NCI-H2107 treated with DMSO at 0.1 percent for 48 hours (cell line): ENCODE results near the gene SEC14L2.
"Not testable (repeated sequence)": the region's sequence is repeated elsewhere in the genome, so short reads cannot be mapped to it uniquely, and the experiment has no call there.

Source experiments
- DNase-seq: peaks from one replicate; lab custom pipeline; 2025; ENCODE audit not compliant: unreplicated experiment; lab: John Stamatoyannopoulos, UW

SEC14L2 gene

GRCh38 chr22:30375312-30375849 lies 21.4 kb upstream of the SEC14L2 start:
- DNase-seq: no peak

- DNase-seq: no peak
Measured at GRCh38 chr22:30380011-30380410, 16.8 kb upstream of the SEC14L2 start.

GRCh38 chr22:30381264-30381663 lies 15.6 kb upstream of the SEC14L2 start:
- DNase-seq: no peak

DNA sequence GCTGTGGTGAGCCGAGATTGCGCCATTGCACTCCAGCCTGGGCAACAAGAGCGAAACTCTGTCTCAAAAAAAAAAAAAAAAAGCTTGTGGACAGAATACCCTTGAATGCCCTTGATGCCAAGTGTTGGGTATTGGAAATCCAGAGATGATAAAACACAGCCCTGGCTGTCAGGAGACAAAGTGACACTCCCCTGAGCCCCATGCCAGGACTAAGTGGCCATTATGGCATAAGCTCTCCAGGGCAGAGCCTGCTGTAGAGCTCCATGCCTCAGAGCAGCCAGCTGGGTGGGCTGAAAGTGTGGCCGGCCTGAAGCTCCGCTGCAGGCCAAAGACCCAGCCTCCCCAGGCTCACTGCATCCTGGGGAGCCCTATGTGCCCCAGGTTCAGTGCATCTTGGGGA lies 14.5 kb upstream of the SEC14L2 start:
- no peak for DNase-seq

DNA sequence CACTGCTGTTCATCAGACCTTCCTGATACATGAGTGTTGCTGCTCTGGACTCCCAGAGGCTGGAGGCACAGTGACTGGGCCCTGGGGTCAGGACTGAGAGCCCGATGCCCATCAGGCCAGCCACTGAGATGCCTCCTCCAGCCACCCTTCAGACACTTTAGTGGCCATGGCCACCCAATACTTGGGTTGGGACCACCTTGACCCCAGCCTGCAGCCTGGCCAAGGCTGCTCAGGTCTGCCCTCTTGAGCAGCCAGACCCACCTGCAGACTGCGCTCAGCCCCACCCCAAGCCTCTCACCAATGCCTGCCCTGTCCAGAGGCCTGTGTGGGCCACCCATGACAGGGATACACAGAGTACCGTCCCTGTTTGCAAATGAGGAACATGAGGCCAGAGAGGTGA lies 13.8 kb upstream of the SEC14L2 start:
- DNase-seq: no peak

- no peak for DNase-seq
Measured at GRCh38 chr22:30385942-30386341, 10.9 kb upstream of the SEC14L2 start.

DNA sequence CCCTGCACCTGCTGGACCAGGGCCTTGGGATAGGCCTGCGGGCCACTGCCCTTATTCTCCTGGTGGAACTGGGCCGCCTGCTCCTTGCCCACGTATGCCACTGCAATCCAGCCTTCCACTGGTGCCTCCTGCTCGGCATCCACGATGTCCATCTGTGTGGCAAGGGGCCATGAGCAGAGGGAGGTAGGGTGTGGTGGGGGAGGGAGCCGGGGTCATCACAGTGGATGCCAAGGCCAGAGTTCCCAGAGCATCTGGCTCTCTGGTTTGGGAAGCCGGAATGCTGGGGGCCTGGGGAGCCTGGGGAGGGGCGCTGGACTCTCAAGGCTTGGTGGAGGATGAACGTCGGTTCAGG lies 10.2 kb upstream of the SEC14L2 start:
- no peak for DNase-seq

DNA sequence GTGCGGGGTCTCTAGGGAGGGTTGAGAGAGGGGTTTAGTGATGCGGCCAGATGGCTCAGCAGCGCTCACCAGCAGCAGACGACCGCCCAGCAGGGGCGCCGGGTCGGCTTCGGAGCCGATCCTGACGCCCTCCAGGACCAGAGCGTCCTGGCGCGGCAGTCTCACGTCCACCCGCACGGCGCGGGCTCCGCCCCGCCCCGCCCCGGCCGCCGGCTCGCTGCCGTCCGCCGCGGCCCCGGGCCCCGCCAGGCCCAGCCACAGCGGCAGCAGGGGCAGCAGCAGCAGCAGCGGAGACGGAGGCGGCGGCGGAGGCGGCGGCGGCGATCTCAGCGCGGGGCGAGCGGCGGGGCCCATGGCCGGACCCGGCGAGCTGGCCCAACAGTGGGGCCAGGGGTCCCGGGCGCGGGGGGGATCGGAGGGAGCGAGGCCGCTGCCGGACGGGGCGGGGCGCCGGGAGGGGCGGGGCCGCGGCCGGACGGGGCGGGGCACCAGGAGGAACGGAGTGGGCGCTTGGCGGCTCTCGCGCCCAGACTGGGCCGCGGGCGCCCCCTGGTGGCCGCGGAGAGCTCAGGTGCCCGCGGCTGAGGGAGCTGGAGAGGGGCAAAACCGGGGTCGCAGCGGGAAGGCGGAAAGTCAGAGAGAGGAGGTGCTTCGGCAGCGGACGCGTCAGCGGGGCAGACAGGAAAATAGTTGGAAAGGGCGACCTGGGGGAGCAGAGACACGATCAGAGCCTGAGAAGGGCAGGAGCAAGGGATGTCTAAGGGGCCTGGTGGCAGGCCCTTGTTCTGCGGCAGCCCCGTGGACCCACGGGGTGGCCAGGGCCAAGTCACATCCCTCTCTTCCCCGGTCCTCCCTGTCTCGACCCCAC lies 9.6 kb upstream of the SEC14L2 start, which contains the start of gene RNF215:
Gene RNF215 (minus strand): TSS at position 452 of the 868 bp plus-strand sequence. CDS start 98 bp downstream, at position 354.
- peak; percentile 22 for DNase-seq

DNA sequence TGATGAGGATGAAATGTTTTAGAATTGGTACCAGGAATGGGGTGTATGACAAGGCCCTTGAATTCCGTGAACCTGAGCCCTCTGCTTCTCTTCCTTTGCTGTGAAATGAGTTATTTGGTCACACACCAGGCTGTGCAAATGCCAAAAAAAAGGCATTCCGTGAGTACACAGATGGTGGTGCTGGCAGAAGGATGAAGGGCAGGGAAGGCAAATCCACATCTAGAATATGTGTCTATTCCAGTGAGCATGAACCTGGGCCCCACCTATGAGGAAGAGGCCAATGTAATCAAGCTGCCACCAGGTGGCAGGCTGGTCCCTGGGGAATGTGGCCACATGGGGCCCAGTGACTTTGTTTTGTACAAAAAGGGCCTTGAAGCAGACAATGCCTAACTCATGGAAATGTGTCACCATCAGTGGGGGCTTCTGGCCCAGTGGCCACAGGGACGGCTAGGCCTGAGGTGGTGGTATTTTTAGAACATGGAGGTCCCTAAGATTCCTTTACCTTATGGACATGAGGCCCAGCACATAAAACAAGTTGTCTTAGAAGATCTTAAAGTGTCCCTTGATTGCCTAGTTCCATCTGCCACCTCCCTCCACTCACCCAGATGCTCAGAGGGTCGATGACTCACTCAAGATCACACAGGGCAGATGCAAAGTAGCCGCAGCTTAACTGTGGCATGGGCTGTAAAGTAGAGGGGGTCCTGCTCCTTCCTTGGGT lies 5.7 kb upstream of the SEC14L2 start:
- peak; percentile 6 for DNase-seq

DNA sequence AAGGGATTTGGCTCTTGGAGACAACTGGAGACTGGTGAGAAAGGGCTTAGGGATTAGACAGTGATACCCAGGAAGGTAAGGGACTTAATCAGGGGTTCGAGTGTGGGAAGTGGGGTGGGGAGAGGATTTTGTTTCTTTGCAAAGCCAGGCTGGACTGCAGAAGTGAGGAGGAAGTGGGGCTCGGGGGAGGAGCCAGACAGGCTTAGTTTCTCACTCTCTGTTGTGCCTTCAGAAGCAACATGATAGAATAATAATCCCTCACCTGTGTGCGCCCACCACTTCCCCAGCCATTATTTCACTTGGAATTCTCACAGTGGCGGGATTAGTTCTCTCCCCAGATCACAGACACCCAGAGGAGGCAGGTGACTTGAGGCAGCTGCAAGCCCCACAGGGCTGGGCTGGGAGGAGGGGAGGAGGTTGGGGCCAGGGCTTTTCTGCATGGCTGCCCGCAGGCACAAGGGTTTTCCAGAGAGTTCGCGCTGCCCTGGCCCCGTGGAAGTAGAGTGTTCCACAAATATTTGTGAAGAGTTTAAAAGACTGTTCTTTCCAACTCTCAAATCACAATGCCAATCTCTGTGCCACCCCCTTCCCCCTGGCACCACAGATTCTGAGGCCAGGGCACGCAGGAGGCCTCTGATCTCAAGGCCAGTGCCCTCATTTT lies 4.0 kb upstream of the SEC14L2 start:
- no peak for DNase-seq

DNA sequence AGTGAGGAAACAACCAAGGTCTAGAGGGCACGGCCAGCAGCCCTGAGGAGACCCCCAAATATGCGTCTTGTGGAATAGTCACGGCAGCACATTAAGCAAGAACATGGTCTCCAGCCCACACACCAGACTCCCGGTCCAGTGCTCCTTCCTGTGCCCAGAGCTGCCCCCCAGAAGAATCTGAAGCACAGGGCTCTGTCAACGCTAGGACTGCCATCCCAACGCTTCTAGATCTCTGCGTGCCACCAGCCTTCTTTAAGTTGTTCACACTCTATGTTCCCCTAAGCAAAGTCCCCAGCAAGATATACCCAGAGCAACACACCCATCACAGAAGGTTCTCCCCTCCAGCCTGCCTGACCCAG lies 3.5 kb upstream of the SEC14L2 start:
- no peak for DNase-seq

GRCh38 chr22:30393885-30394284 lies 2.9 kb upstream of the SEC14L2 start:
- DNase-seq: no peak

- no peak for DNase-seq
Measured at GRCh38 chr22:30397656-30398635, 1.1 kb downstream of the SEC14L2 start.

- no peak for DNase-seq
Measured at GRCh38 chr22:30398685-30399680, 2.2 kb downstream of the SEC14L2 start.

GRCh38 chr22:30399718-30400117 lies 2.9 kb downstream of the SEC14L2 start:
- no peak for DNase-seq

DNA sequence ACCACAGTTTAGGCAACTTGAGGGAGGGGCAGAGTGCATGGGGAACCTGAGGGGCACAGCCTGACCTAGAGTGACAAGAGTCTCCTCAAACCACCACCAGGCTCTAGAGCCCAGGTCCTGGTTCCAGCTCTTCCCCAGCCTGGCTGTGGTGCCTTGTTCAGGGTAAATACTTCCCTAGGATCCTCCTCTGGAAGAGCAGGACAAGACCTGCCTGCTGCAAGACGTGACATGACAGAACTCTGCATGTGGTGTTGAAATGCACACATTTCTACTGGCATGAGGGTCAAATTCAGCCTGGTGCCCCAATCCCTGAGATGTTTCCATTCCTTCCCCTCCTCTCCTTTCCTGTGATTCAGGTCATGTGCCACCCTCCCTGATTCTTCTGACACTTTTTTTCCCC lies 3.3 kb downstream of the SEC14L2 start:
- no peak for DNase-seq

GRCh38 chr22:30401024-30401423 lies 4.2 kb downstream of the SEC14L2 start:
- not testable (repeated sequence) for DNase-seq

- no peak for DNase-seq
Measured at GRCh38 chr22:30402028-30402765, 5.4 kb downstream of the SEC14L2 start.

DNA sequence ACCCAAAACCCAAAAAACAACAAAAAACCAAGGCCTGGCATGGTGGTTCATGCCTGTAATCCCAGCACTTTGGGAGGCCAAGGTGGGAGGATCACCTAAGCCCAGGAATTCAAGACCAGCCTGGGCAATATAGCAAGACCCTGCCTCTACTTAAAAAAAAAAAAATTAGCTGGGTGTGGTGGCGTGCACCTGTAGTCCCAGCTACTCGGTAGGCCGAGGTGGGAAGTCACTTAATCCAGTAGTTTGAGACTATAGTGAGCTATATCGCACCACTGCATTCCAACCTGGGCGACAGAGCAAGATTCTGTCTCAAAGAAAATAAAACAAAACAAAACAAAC lies 5.9 kb downstream of the SEC14L2 start:
- not testable (repeated sequence) for DNase-seq
